Hematopoietic multipotent progenitor cell treated with erythropoietin and hydrocortisone succinate and interleukin-3 and kit ligand, for 8 days (in vitro differentiated cells): ENCODE measurements around the gene MUCL3.
"Not testable (repeated sequence)": the region's sequence is repeated elsewhere in the genome, so short reads cannot be mapped to it uniquely, and the experiment has no call there.

Experiments
- DNase-seq: peaks from one replicate; pipeline ENCODE4 v3.0.0-alpha.2; 2015

The MUCL3 gene

DNA sequence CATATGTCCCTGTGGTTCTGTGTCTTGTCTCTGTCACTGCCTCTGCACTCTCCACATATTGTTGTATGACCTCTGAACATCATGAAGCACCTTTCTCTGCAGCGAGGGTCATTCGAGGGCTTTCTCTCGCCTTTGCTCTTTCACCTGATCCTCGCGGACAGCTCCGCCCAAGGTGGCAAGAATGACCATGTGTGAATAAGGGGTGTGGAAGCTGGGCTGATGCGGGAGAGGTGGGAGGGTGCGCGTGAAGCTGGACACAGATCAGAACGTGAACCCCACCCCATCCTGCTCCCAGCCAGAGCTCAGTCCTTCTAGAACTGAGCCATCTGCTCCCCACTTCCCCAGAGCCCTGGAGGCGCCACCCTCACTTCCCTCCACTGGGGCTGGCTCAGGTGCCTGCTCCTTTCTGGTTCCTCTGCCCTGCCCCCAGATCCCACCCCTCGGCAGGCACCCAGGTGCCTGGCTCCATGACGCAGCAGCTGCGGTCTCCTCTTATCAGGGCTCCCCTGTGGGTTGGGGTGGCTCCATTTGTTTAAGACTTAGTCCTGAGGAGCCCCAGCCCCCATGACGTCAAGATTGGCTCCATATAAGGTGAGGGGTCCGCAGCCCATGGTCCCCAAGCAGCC is at the start of gene MUCL3:
Gene MUCL3 (plus strand): TSS at position 613 of the 626 bp plus-strand sequence. CDS start 27 bp downstream, outside the sequence.
- no peak for DNase-seq

DNA sequence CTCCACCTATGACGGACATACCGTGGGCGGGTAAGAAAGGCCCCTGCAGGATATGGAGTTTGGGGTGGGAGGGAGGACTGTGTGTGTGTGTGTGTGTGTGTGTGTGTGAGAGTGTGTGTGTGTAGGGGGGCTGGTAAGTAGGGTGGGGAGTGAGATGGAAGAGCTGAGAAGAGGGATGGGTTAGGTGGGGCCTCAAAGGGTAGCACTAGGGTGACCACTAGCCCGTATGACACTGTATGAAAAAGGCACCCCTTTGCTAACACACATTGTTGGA is 49.4 kb upstream of the MUCL3 start:
- DNase-seq: no peak

GRCh38 chr6:30891816-30892538 is 48.8 kb upstream of the MUCL3 start:
- DNase-seq: no peak

DNA sequence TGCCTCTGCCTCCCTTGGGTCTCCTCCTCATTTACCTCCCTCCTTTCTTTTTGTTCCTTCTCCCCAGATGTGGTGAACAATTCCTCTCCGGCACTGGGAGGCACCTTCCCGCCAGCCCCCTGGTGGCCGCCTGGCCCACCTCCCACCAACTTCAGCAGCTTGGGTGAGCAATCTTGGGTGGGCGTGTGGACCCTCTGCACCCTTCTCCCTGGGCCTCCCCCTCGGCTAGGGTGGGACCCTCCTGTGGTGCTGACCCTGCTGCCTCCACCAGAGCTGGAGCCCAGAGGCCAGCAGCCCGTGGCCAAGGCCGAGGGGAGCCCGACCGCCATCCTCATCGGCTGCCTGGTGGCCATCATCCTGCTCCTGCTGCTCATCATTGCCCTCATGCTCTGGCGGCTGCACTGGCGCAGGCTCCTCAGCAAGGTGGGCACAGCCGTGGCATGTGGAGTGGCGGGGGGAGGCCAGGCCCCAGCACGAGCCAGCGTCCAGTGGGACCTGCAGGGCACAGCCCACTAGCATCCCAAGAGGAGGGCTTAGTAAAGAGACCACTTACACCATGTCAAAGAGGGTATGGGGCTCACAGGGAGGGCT is 47.7 kb upstream of the MUCL3 start:
- DNase-seq: no peak

DNA sequence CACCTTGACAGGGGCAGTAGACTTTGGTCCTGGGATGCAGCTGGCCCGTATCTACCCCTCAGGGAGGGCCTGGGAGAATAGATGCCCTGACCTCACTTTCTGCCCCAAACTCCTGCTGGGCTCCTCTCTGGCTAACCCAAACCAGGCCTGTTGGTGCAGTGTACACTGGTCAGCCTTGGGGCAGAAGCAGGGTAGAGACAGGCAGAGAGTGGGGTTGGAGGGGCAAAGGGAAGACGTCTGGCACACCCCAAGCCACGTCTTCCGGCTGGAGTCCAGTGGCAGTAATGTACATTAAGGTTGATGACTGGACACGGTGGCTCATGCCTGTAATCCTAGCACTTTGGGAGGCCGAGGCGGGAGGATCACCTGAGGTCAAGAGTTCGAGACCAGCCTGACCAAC is 47.1 kb upstream of the MUCL3 start:
- no peak for DNase-seq

GRCh38 chr6:30894381-30894780 is 46.4 kb upstream of the MUCL3 start:
- DNase-seq: no peak

DNA sequence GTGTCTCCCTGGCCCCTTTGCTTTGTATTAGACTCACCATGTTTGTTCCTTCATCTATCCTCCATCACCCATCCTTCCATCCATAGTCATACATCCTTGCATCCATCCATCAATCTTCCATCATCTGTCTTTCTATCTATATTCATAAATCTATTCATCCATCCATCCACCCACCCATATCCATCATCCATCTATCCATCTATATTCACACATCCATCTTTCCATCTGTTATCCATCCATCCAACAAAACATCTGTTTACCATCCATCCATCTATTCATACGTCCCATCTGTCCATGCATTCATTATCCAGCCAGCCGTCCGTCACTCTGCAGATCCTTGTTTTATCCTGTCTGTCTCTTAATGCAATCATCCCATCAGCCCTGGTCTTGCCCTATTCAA is 45.8 kb upstream of the MUCL3 start:
- no peak for DNase-seq

- no peak for DNase-seq
These were observed 45.4 kb upstream of the MUCL3 start for GRCh38 chr6:30895343-30895742.

DNA sequence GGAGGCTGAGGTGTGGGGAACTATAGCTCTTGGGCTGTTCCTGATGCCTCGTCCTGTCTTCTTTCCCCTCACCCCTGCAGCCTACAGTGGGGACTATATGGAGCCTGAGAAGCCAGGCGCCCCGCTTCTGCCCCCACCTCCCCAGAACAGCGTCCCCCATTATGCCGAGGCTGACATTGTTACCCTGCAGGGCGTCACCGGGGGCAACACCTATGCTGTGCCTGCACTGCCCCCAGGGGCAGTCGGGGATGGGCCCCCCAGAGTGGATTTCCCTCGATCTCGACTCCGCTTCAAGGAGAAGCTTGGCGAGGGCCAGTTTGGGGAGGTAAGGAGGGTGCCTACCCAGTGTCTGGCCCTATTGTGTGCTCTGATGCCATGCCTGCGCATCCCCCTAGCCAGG is 44.2 kb upstream of the MUCL3 start:
- no peak for DNase-seq

GRCh38 chr6:30897882-30898281 is 42.9 kb upstream of the MUCL3 start:
- no peak for DNase-seq

DNA sequence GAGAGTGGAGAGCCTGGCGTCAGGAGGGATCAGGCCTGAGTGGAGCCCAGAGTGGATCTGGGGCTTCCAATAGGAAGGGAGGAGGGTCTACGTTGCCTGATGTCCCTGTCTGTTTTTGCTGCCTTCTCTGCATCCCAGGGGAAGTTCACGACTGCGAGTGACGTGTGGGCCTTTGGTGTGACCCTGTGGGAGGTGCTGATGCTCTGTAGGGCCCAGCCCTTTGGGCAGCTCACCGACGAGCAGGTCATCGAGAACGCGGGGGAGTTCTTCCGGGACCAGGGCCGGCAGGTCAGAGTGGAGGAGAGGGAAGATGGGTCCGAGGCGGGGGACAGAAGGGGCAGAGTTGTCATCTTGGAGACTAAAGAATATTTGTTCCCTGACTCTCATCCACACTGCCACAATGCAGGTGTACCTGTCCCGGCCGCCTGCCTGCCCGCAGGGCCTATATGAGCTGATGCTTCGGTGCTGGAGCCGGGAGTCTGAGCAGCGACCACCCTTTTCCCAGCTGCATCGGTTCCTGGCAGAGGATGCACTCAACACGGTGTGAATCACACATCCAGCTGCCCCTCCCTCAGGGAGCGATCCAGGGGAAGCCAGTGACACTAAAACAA is 41.9 kb upstream of the MUCL3 start:
- no peak for DNase-seq

DNA sequence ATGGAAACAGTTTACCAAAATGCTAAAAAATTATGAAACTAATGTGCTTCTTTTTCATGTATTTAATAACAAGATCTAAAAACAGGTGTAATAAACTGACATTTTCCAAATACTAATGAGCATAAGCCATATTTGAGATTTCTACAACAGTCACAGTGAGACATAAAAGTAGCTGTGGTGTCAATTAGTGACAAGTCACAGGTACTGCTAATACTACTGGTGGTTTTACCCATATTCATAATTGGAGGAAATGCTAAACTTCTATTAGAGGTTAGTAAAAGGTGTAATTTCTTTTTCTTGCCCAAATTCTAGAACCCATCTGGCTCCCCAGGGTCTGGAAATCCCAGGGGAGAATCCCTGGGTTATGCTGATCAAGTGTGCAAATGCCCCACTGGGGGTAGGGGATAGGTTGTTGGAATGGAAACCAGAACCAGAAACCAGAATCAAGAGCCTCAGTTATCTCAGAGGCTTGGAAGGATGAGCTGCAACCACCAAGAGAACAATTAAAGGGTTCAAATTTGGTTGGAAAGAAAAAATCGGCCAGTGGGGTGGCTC is 39.8 kb upstream of the MUCL3 start:
- no peak for DNase-seq

GRCh38 chr6:30901436-30901835 is 39.3 kb upstream of the MUCL3 start:
- DNase-seq: no peak

DNA sequence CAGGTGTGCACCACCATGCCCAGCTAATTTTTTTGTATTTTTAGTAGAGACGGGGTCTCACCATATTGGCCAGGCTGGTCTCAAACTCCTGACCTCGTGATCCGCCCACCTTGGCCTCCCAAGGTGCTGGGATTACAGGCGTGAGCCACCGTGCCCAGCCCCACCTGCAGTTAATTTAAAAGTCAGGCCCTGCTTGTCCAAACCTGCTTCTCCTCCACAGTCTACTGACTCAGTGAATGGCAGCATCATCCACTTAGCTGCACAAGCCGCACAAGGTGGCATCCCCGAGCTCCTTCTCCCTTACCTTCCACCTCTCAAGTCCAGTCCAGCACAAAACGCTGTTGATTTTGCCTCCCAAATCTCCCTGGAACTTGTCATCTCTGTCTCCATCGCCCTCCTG is 38.6 kb upstream of the MUCL3 start:
- not testable (repeated sequence) for DNase-seq

DNA sequence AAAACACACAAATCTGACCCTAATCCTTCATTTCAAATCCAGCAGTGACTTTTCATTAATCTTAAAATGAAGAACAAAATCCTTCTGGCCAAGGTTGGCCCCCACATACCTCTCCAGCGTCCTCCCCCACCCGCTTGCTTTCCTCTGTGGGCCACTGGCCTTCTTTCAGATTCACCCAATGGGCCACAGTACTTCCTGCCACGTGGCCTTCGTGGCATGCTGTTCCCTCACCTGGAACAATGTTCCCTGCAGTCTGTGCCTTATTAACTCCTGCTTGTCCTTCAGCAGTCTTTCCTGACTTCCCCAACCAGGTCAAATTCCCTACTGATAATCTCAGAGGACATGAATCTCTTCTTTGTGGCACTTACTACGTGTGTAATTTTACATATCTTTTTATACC is 38.1 kb upstream of the MUCL3 start:
- DNase-seq: no peak

DNA sequence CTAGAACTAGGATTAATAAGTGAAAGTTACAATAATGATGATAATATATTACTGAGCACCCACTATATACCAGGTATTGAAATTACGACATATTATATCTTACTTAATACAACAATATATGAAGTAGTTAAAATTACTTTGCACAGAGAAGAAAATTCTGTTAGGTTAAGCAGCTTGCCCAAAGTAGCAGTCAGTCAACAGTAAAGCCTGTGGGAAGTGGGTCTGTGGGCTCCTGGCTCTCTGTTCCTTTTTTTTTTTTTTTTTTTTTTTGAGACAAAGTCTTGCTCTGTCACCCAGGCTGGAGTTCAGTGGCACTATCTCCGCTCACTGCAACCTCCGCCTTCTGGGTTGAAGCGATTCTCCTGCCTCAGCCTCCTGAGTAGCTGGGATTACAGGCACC is 37.5 kb upstream of the MUCL3 start:
- DNase-seq: no peak

GRCh38 chr6:30907290-30907757 is 33.4 kb upstream of the MUCL3 start:
- DNase-seq: not testable (repeated sequence)

DNA sequence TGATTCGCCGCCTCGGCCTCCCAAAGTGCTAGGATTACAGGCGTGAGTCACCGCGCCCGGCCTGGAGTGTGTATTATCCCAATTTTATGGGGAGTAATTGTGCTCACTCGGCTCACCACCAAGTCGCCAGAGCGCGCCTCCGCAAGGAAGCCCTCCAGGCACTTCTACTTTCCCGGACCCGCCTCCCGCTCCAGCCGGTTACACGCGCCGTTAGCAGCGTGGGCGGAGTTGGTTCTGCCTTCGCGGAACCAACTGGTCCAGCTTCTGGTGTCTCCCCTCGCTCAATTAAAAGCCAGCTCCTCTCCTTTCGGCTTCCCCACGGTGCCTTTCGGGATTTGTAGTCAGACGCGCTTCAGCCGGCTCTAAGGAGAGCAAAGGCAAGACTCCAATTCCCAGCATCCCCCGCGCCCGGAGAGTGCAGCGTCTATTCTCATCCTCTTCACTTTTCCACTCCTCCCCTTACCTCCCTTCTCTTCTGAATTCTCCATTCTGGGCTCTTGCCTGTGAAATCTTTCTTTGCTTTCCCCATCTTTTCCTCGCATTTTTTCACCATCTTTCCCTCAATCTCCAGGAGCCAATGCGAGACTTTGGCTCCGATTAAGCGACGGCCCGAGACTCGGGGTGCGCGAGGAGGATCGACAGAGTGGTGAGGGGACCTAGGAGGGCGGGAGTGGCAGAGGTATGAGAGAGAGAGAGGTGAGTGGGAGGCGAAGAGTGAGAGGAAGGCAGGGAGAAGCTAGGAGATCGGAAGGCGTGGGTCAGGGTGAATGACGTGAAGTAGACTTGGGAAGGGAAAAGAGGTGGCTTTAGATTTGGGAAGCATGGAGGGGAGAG is 32.8 kb upstream of the MUCL3 start, which contains the start of gene GTF2H4:
Gene GTF2H4 (plus strand): TSS at position 450 of the 834 bp plus-strand sequence.
- peak; percentile 100 for DNase-seq

DNA sequence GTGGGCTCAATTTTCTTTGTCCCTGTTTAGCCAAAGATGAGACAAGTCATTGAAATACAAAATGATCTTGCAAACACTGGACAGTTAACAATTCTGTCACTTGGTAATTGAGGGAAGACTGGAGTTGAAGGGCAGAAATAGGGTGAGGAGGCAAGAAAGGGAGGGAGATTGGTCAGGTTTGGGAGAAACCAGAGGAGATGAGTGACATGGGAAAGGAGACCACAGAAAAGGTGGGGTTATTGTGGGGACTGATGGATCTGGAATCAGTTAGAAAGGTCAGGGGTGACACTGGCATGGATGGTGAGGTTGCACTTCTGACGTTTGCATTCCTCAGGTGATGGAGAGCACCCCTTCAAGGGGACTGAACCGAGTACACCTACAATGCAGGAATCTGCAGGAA is 32.1 kb upstream of the MUCL3 start:
- DNase-seq: no peak

- DNase-seq: not testable (repeated sequence)
These were observed 30.3 kb upstream of the MUCL3 start for GRCh38 chr6:30910473-30910872.

GRCh38 chr6:30912746-30913520 is 27.8 kb upstream of the MUCL3 start:
- no peak for DNase-seq

- no peak for DNase-seq
These were observed 27.1 kb upstream of the MUCL3 start for GRCh38 chr6:30913721-30914075.
